Astrocyte (in vitro differentiated cells and primary cell): ENCODE results near the gene THBS4. TPM values are rescaled to one million over a fixed set of nuclear protein-coding genes. Genes with fewer than 3 reads are reported as not detected.

Source experiments
- DNase-seq: peaks from one replicate; pipeline ENCODE4 v3.0.0-alpha.2; 2010; ENCODE audit warnings: low read depth
- FAIRE-seq: peaks from 2 replicates; lab custom pipeline; 2011; peaks lifted over from hg19 to GRCh38; lab: Jason Lieb, UNC
- H2AFZ ChIP-seq: 2 replicates; pipeline ENCODE4 v1.6.0; 2012; ENCODE audit warnings: low read depth, low read length, inconsistent platforms
- H3K27ac ChIP-seq: 2 replicates; pipeline ENCODE4 v1.5.1; 2011; ENCODE audit warnings: low read depth, low read length, inconsistent platforms
- H3K27me3 ChIP-seq: 2 replicates; pipeline ENCODE4 v1.6.0; 2011; ENCODE audit warnings: low read length, inconsistent platforms; ENCODE audit not compliant: insufficient read depth
- H3K36me3 ChIP-seq: 2 replicates; pipeline ENCODE4 v1.5.1; 2011; ENCODE audit warnings: low read length, inconsistent platforms; ENCODE audit not compliant: insufficient read depth
- H3K4me1 ChIP-seq: 2 replicates; pipeline ENCODE4 v1.5.1; 2011; ENCODE audit warnings: low read length, inconsistent platforms; ENCODE audit not compliant: insufficient read depth
- H3K4me2 ChIP-seq: 2 replicates; pipeline ENCODE4 v1.6.0; 2012; ENCODE audit warnings: low read length, inconsistent platforms
- H3K4me3 ChIP-seq: 2 replicates; pipeline ENCODE4 v1.5.1; 2011; ENCODE audit warnings: low read depth, mild to moderate bottlenecking, low read length, inconsistent platforms; ENCODE audit not compliant: insufficient read depth
- H3K79me2 ChIP-seq: 2 replicates; pipeline ENCODE4 v1.6.0; 2012; ENCODE audit warnings: mild to moderate bottlenecking, low read length, inconsistent platforms; ENCODE audit not compliant: insufficient read depth
- H3K9ac ChIP-seq: 2 replicates; pipeline ENCODE4 v1.6.0; 2012; ENCODE audit warnings: mild to moderate bottlenecking, low read length, inconsistent platforms
- H3K9me3 ChIP-seq: 2 replicates; pipeline ENCODE4 v1.5.1; 2012; ENCODE audit warnings: low read depth, mild to moderate bottlenecking, low read length, inconsistent platforms; ENCODE audit not compliant: insufficient read depth
- H4K20me1 ChIP-seq: 2 replicates; pipeline ENCODE4 v1.6.0; 2012; ENCODE audit warnings: low read length, inconsistent platforms; ENCODE audit not compliant: insufficient read depth
- H3K27ac Mint-ChIP-seq: one replicate; pipeline ENCODE4 v1.8.0; 2021; ENCODE audit warnings: mild to moderate bottlenecking, mixed read lengths; ENCODE audit not compliant: unreplicated experiment
- H3K27me3 Mint-ChIP-seq: one replicate; pipeline ENCODE4 v1.8.0; 2021; ENCODE audit warnings: low read depth, mixed read lengths; ENCODE audit not compliant: unreplicated experiment
- H3K36me3 Mint-ChIP-seq: one replicate; pipeline ENCODE4 v1.8.0; 2021; ENCODE audit warnings: low read depth, mixed read lengths; ENCODE audit not compliant: unreplicated experiment
- H3K4me1 Mint-ChIP-seq: one replicate; pipeline ENCODE4 v1.8.0; 2021; ENCODE audit warnings: low read depth, mixed read lengths; ENCODE audit not compliant: unreplicated experiment
- H3K4me3 Mint-ChIP-seq: one replicate; pipeline ENCODE4 v1.8.0; 2021; ENCODE audit warnings: mild to moderate bottlenecking, moderate library complexity, mixed read lengths; ENCODE audit not compliant: unreplicated experiment
- H3K9me3 Mint-ChIP-seq: one replicate; pipeline ENCODE4 v1.8.0; 2021; ENCODE audit warnings: mild to moderate bottlenecking, mixed read lengths; ENCODE audit not compliant: unreplicated experiment
- CTCF ChIP-seq: IDR thresholded peaks from 2 replicates; pipeline ENCODE4 v1.5.1; 2011; ENCODE audit warnings: low read depth, mild to moderate bottlenecking, inconsistent platforms, low read length, moderate library complexity; ENCODE audit not compliant: insufficient read depth
- EZH2 ChIP-seq: IDR thresholded peaks from 2 replicates; pipeline ENCODE4 v1.6.1; 2012; ENCODE audit warnings: mild to moderate bottlenecking, low read length, inconsistent platforms; ENCODE audit not compliant: insufficient read depth
- total RNA-seq: library from RNA; stranded (reverse); gene quantifications from 2 replicates; pipeline ENCODE4 v1.2.1, GENCODE V29; 2021

Gene THBS4
- total RNA-seq, 1 donor from 2014 or later = 1.1 TPM

GRCh38 chr5:80116465-80116864 lies 81.3 kb downstream of the THBS4 start:
- no peak overlapping the region for H3K9ac ChIP-seq
- no peak overlapping the region for H3K4me2 ChIP-seq
- Mint-ChIP-seq H3K27ac (no peak overlapping the region), H3K27me3 (no peaks in the 10 kb centered on the region), H3K9me3 (peaks cover 8% of the 10 kb centered on the region), H3K4me1 (peaks cover 3% of the 10 kb centered on the region), H3K36me3 (peaks cover 6% of the 10 kb centered on the region), H3K4me3 (no peak overlapping the region)
- TF ChIP-seq CTCF = no peak
- no peak for TF ChIP-seq EZH2
- H3K27ac ChIP-seq = no peak overlapping the region
- FAIRE-seq = no peak
- no peaks in the 10 kb centered on the region for H3K27me3 ChIP-seq
- H3K4me1 ChIP-seq = no peaks in the 10 kb centered on the region
- no peak overlapping the region for H3K4me3 ChIP-seq
- DNase-seq = no peak
- no peaks in the 10 kb centered on the region for H4K20me1 ChIP-seq
- H2AFZ ChIP-seq = no peak overlapping the region
- no peaks in the 10 kb centered on the region for H3K36me3 ChIP-seq
- H3K9me3 ChIP-seq = no peaks in the 10 kb centered on the region
- H3K79me2 ChIP-seq = no peaks in the 10 kb centered on the region

- Histone ChIP-seq H3K4me2 (no peak overlapping the region), H3K9me3 (no peaks in the 10 kb centered on the region), H3K36me3 (no peaks in the 10 kb centered on the region), H2AFZ (no peak overlapping the region), H3K79me2 (no peaks in the 10 kb centered on the region), H3K27ac (no peak overlapping the region), H3K4me1 (no peaks in the 10 kb centered on the region), H3K9ac (no peak overlapping the region), H4K20me1 (no peaks in the 10 kb centered on the region), H3K4me3 (no peak overlapping the region), H3K27me3 (no peaks in the 10 kb centered on the region)
- DNase-seq (peak; percentile 38), FAIRE-seq (no peak)
- no peak overlapping the region for H3K4me3 Mint-ChIP-seq
- TF ChIP-seq CTCF (no peak), EZH2 (no peak)
- peaks cover 6% of the 10 kb centered on the region for H3K36me3 Mint-ChIP-seq
- H3K9me3 Mint-ChIP-seq = peaks cover 8% of the 10 kb centered on the region
- no peaks in the 10 kb centered on the region for H3K27me3 Mint-ChIP-seq
- H3K4me1 Mint-ChIP-seq = no peaks in the 10 kb centered on the region
- H3K27ac Mint-ChIP-seq = no peak overlapping the region
Observed at GRCh38 chr5:80117446-80117845, 82.3 kb downstream of the THBS4 start.

- Histone ChIP-seq H3K4me3 (no peak overlapping the region), H3K9ac (no peak overlapping the region), H2AFZ (no peak overlapping the region), H3K27me3 (no peaks in the 10 kb centered on the region), H3K36me3 (no peaks in the 10 kb centered on the region), H3K4me1 (no peaks in the 10 kb centered on the region), H3K4me2 (no peak overlapping the region), H3K27ac (no peak overlapping the region), H4K20me1 (no peaks in the 10 kb centered on the region), H3K9me3 (no peaks in the 10 kb centered on the region), H3K79me2 (no peaks in the 10 kb centered on the region)
- Mint-ChIP-seq H3K27ac (no peak overlapping the region), H3K4me3 (no peak overlapping the region), H3K27me3 (no peaks in the 10 kb centered on the region), H3K9me3 (peaks cover 3% of the 10 kb centered on the region), H3K4me1 (no peaks in the 10 kb centered on the region), H3K36me3 (peaks cover 6% of the 10 kb centered on the region)
- no peak for FAIRE-seq
- TF ChIP-seq CTCF = no peak
- TF ChIP-seq EZH2 = no peak
- DNase-seq = no peak
Observed at GRCh38 chr5:80119372-80119771, 84.2 kb downstream of the THBS4 start.
